Endothelial cell (in vitro differentiated cells): ENCODE results near the gene POT1. TPM values are rescaled to one million over a fixed set of nuclear protein-coding genes. Genes with fewer than 3 reads are reported as not detected.

ENCODE experiments used
- DNase-seq: peaks from one replicate; pipeline ENCODE4 v3.0.0; 2021; ENCODE audit warnings: low spot score
- H3K27ac Mint-ChIP-seq: one replicate; pipeline ENCODE4 v1.8.0; 2021; ENCODE audit warnings: mixed read lengths, inconsistent platforms; ENCODE audit not compliant: unreplicated experiment
- H3K27me3 Mint-ChIP-seq: one replicate; pipeline ENCODE4 v1.8.0; 2021; ENCODE audit warnings: mild to moderate bottlenecking, moderate library complexity, mixed read lengths, inconsistent platforms; ENCODE audit not compliant: unreplicated experiment
- H3K36me3 Mint-ChIP-seq: one replicate; pipeline ENCODE4 v1.8.0; 2021; ENCODE audit warnings: mild to moderate bottlenecking, low read depth, mixed read lengths, inconsistent platforms; ENCODE audit not compliant: unreplicated experiment
- H3K4me1 Mint-ChIP-seq: one replicate; pipeline ENCODE4 v1.8.0; 2021; ENCODE audit warnings: mild to moderate bottlenecking, mixed read lengths, inconsistent platforms; ENCODE audit not compliant: unreplicated experiment
- H3K4me3 Mint-ChIP-seq: one replicate; pipeline ENCODE4 v1.8.0; 2021; ENCODE audit warnings: mild to moderate bottlenecking, mixed read lengths, inconsistent platforms; ENCODE audit not compliant: unreplicated experiment
- H3K9me3 Mint-ChIP-seq: one replicate; pipeline ENCODE4 v1.8.0; 2021; ENCODE audit warnings: mixed read lengths, inconsistent platforms; ENCODE audit not compliant: unreplicated experiment
- total RNA-seq: library from RNA; stranded (reverse); fragmentation: NEBNext Ultra II Directional; extraction: Animal tissue kit (Norgen Biotek cat#: 25700); gene quantifications from one replicate; pipeline ENCODE4 v1.2.1, GENCODE V29; 2021; ENCODE audit not compliant: unreplicated experiment
- TF ChIP-seq, protein P1 (sequence below): fragments of 200-600 bp; sonication (generic); IDR thresholded peaks from one replicate; pipeline ENCODE4 v1.5.0; 2021; ENCODE audit warnings: antibody characterized with exemption; ENCODE audit not compliant: unreplicated experiment

Gene POT1
- total RNA-seq, 1 donor from 2014 or later = 25.7 TPM

- H3K4me3 Mint-ChIP-seq = no peak overlapping the region
- no peaks in the 10 kb centered on the region for H3K36me3 Mint-ChIP-seq
- no peaks in the 10 kb centered on the region for H3K9me3 Mint-ChIP-seq
- no peak overlapping the region for H3K27ac Mint-ChIP-seq
- TF ChIP-seq, protein P1, sequence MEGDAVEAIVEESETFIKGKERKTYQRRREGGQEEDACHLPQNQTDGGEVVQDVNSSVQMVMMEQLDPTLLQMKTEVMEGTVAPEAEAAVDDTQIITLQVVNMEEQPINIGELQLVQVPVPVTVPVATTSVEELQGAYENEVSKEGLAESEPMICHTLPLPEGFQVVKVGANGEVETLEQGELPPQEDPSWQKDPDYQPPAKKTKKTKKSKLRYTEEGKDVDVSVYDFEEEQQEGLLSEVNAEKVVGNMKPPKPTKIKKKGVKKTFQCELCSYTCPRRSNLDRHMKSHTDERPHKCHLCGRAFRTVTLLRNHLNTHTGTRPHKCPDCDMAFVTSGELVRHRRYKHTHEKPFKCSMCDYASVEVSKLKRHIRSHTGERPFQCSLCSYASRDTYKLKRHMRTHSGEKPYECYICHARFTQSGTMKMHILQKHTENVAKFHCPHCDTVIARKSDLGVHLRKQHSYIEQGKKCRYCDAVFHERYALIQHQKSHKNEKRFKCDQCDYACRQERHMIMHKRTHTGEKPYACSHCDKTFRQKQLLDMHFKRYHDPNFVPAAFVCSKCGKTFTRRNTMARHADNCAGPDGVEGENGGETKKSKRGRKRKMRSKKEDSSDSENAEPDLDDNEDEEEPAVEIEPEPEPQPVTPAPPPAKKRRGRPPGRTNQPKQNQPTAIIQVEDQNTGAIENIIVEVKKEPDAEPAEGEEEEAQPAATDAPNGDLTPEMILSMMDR = no peak
- H3K27me3 Mint-ChIP-seq = no peaks in the 10 kb centered on the region
- H3K4me1 Mint-ChIP-seq = peaks cover 4% of the 10 kb centered on the region
- DNase-seq = no peak
These were observed 154.2 kb downstream of the POT1 start for GRCh38 chr7:124775422-124775821.

DNA sequence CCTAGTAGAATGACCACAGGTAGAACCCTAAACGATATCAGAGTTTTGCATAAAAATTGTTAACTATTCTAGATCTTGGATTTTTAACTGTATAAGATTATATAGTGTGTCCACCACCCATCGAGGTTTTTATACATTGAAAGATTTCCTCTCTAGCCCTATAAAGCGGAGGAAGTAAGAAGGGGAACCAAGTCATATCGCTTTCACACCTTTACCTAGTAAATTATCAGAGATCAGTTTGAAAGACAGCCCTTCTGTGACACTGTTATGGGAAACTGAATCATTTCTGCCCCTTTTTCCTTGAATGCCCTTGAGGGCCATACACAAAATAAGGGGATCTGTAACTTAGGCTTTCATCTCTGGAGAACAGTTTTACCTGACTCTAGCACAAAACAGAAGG, 155.7 kb downstream of the POT1 start:
- Mint-ChIP-seq H3K4me3 (no peak overlapping the region), H3K36me3 (no peaks in the 10 kb centered on the region), H3K27me3 (no peaks in the 10 kb centered on the region), H3K27ac (no peak overlapping the region), H3K4me1 (peaks cover 4% of the 10 kb centered on the region), H3K9me3 (no peaks in the 10 kb centered on the region)
- DNase-seq = no peak
- TF ChIP-seq, protein P1 = no peak

GRCh38 chr7:124773339-124773738, 156.3 kb downstream of the POT1 start:
- TF ChIP-seq, protein P1 = no peak
- H3K4me3 Mint-ChIP-seq = no peak overlapping the region
- peaks cover 4% of the 10 kb centered on the region for H3K4me1 Mint-ChIP-seq
- no peak for DNase-seq
- no peaks in the 10 kb centered on the region for H3K27me3 Mint-ChIP-seq
- no peaks in the 10 kb centered on the region for H3K9me3 Mint-ChIP-seq
- H3K36me3 Mint-ChIP-seq = no peaks in the 10 kb centered on the region
- H3K27ac Mint-ChIP-seq = no peak overlapping the region

Other genes with a start within 250 kb of the POT1 start
- 7.1 TPM for gene GPR37, start 164.0 kb downstream of the POT1 start, total RNA-seq